Gastroesophageal sphincter (tissue), 4 donors: ENCODE measurements around the gene CYSTM1. TPM values are rescaled to one million over a fixed set of nuclear protein-coding genes. Genes with fewer than 3 reads are reported as not detected.

Experiments
- ATAC-seq: fragments of 150-250 bp; one replicate; pipeline ENCODE4 v1.9.1; 2016; ENCODE audit warnings: mild to moderate bottlenecking, moderate library complexity
- H3K27ac ChIP-seq, 4 donors: fragments of 200-600 bp; sonication (generic) in 3 of 4; 1 replicate in 3 of 4; 2 replicates in 1 of 4; pipeline ENCODE4 v1.5.1; 2016 to 2019
- H3K27me3 ChIP-seq: fragments of 200-600 bp; sonication (generic); one replicate; pipeline ENCODE4 v1.5.1; 2019
- H3K36me3 ChIP-seq, 2 donors: fragments of 200-600 bp; sonication (generic); one replicate each; pipeline ENCODE4 v1.5.1; 2019; ENCODE audit warnings: control low read depth in 1 of 2
- H3K4me1 ChIP-seq, 3 donors: fragments of 200-600 bp; sonication (generic); 1 replicate in 2 of 3; 2 replicates in 1 of 3; pipeline ENCODE4 v1.5.1; 2016 to 2019; ENCODE audit warnings: control low read depth in 2 of 3
- H3K4me3 ChIP-seq, 2 donors: fragments of 200-600 bp; sonication (generic); one replicate each; pipeline ENCODE4 v1.5.1; 2019; ENCODE audit warnings: mild to moderate bottlenecking in 1 of 2, moderate library complexity in 1 of 2
- H3K9me3 ChIP-seq, 3 donors: fragments of 200-600 bp; sonication (generic); one replicate each; pipeline ENCODE4 v1.5.1; 2017 to 2019; ENCODE audit warnings: control low read depth in 2 of 3
- CTCF ChIP-seq, 4 experiments: fragments of 200-600 bp in 2 of 4; fragments of 450-650 bp in 2 of 4; sonication (generic) in 1 of 4; IDR thresholded peaks; one replicate each; pipeline ENCODE4 v1.5.1; 2017 to 2019; ENCODE audit warnings: antibody characterized with exemption in 4 of 4, mild to moderate bottlenecking in 2 of 4, moderate library complexity in 2 of 4
- EP300 ChIP-seq: sonication (generic); formaldehyde crosslinking; IDR thresholded peaks from one replicate; pipeline ENCODE4 v1.6.1; 2017; ENCODE audit warnings: antibody characterized with exemption, mild to moderate bottlenecking
- POLR2A ChIP-seq, 2 donors: fragments of 450-650 bp; IDR thresholded peaks; one replicate each; pipeline ENCODE4 v1.6.1; 2017; ENCODE audit warnings: antibody characterized with exemption in 2 of 2, mild to moderate bottlenecking in 2 of 2, moderate library complexity in 1 of 2
- POLR2AphosphoS5 ChIP-seq: sonication (generic); formaldehyde crosslinking; IDR thresholded peaks from one replicate; pipeline ENCODE4 v1.6.1; 2017; ENCODE audit warnings: antibody characterized with exemption
- WGBS, 2 donors: methylation state at CpG; one replicate each; pipeline ENCODE4 v1.1.5; 2018; ENCODE audit warnings: low coverage in 1 of 2; 5-methylcytosine and 5-hydroxymethylcytosine counted together
- total RNA-seq, 4 donors: library from RNA; depleted of rRNA; stranded (reverse); fragments of >200 nt; gene quantifications; one replicate each; pipeline ENCODE4 v1.1.0, GENCODE V29; 2016

Gene CYSTM1
- total RNA-seq, 4 donors from 2014 or later: 41.6 to 102 (median 62.3) TPM

GRCh38 chr5:140245341-140245740 lies 70.4 kb downstream of the CYSTM1 start:
- Histone ChIP-seq H3K27ac (peak overlapping the region in 3 of 4 donors; percentile 58 to 78 (median 73)), H3K4me3 (no peak overlapping the region), H3K36me3 (peaks cover 0 to 35% of the 10 kb centered on the region in 2 donors), H3K27me3 (no peaks in the 10 kb centered on the region), H3K4me1 (peaks cover 4 to 80% (median 43%) of the 10 kb centered on the region in 3 donors), H3K9me3 (no peaks in the 10 kb centered on the region)
- TF ChIP-seq CTCF (IDR thresholded peaks at IDR 0.05) (no peak), POLR2A (IDR thresholded peaks at IDR 0.05) (no peak), POLR2AphosphoS5 (no peak), EP300 (no peak)
- WGBS, 2 donors: 48 to 59% methylated on average over 3 to 5 of the region's 5 CpGs
- no peak for ATAC-seq

DNA sequence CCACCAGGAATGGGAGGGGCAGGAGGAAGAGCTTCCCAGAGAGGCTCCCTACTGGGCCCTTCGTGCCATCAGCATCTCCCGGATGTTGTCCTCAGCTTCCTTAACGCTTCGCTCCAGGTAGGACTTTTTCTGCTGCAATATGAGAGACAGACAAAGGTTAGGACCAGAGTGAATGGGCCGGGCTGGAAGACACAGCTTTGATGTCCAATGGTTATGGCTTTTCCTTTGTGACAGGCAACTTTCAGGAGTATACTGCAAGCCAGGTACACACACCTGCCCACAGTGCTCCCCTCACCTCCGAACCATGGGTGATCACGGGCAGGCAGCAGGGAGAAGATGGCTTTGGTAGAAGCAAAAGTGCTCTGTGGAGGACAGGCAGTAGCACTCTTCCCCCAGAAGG lies 70.9 kb downstream of the CYSTM1 start:
- WGBS, 2 donors: 60 to 80% methylated on average over 1 of the region's 7 CpGs
- H3K4me1 ChIP-seq: peaks cover 4 to 74% (median 37%) of the 10 kb centered on the region in 3 donors
- no peaks in the 10 kb centered on the region for H3K27me3 ChIP-seq
- no peak for ATAC-seq
- H3K27ac ChIP-seq: peak overlapping the region in 3 of 4 donors; percentile 58 to 78 (median 73)
- no peaks in the 10 kb centered on the region for H3K9me3 ChIP-seq
- TF ChIP-seq CTCF (IDR thresholded peaks at IDR 0.05): no peak
- TF ChIP-seq EP300: no peak
- TF ChIP-seq POLR2AphosphoS5: no peak
- no peak for TF ChIP-seq POLR2A (IDR thresholded peaks at IDR 0.05)
- H3K36me3 ChIP-seq: peaks cover 0 to 41% of the 10 kb centered on the region in 2 donors
- H3K4me3 ChIP-seq: no peak overlapping the region

DNA sequence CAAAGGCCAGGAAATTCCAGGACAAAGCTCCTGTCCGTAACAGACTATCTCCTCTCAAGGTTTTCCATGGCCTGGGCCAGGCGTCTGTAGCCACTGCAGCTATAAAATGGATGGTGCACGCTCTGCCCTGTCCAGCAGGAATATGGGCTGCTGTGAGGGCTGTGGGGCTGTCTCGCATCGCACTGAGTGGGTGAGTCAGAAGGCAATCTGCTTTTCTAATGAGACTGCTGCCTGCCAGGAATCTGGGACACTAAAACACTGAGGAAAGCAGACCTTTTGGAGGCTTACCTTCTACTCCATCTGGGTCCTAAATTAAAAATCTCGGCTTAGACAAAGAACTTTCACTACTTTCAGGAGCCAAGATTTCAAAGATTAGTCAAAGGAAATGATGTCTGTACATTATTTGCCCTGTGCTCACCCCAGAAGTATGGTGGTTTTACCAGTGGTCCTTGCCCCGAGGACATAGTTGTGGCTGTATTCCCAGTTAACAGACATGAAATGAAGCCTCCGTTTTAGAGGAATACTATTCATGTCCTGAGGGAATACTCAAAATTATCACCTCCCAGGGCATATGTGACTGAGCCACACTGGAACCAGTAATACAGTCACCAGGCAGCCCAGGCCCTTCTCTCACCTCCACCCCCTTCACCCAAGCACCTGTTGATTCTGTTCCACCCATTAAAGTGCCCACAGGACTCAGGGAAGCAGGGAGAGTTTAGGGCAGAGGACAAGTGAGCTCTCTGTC lies 71.6 kb downstream of the CYSTM1 start:
- Histone ChIP-seq H3K36me3 (peaks cover 0 to 44% of the 10 kb centered on the region in 2 donors), H3K4me1 (peaks cover 3 to 73% (median 30%) of the 10 kb centered on the region in 3 donors), H3K27me3 (no peaks in the 10 kb centered on the region), H3K4me3 (no peak overlapping the region), H3K27ac (peak overlapping the region in 3 of 4 donors; percentile 58 to 78 (median 73)), H3K9me3 (no peaks in the 10 kb centered on the region)
- WGBS, 2 donors: 20 to 21% methylated on average over 2 to 8 of the region's 8 CpGs
- peak; percentile 44 for TF ChIP-seq POLR2AphosphoS5
- no peak for TF ChIP-seq POLR2A (IDR thresholded peaks at IDR 0.05)
- TF ChIP-seq CTCF (IDR thresholded peaks at IDR 0.05): peak in 2 of 4 experiments; percentile 9 to 39
- TF ChIP-seq EP300: no peak
- ATAC-seq: peak; percentile 62

DNA sequence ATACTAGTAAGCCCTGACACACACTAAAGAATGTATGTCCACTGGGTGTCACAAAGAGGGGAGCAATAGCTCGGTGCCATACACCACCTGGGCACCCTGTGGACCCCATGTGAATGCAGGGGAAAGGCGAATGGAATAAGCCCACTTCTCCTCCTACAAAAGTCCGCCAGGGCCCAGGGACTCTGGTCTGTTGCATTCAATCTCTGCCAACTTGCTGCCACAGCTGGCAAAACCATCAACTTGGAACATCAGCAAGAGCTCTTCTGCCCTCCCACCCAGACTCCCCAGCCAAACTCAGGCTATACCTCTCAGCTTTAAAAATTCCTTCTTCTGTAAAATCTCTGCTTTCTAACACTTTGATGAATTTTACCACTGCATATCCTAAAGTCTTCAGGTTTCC lies 73.4 kb downstream of the CYSTM1 start:
- 80 to 100% methylated on average over 1 to 2 of the region's 3 CpGs for WGBS, 2 donors
- no peak for ATAC-seq
- no peak for TF ChIP-seq EP300
- TF ChIP-seq POLR2A (IDR thresholded peaks at IDR 0.05): no peak
- no peak for TF ChIP-seq POLR2AphosphoS5
- no peak for TF ChIP-seq CTCF (IDR thresholded peaks at IDR 0.05)

DNA sequence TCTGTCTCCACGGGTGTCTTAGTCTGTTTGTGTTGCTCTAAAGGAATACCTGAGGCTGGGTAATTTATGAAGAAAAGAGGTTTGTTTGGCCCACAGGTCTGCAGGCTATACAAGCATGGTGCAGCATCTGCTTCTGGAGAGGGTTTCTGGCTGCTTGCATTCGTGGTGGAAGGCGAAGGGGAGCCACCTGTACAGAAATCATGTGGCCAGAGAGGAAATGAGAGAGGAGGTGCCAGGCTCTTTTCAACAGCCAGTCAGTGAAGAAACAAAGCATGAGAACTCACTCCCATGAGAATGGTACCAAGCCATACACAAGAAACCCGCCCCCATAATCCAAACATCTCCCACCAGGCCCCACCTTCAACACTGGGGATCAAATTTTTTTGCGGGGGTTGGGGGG lies 74.5 kb downstream of the CYSTM1 start:
- Histone ChIP-seq H3K27me3 (no peaks in the 10 kb centered on the region), H3K27ac (no peak overlapping the region), H3K4me1 (peaks cover 0 to 67% (median 29%) of the 10 kb centered on the region in 3 donors), H3K9me3 (no peaks in the 10 kb centered on the region), H3K36me3 (peaks cover 0 to 36% of the 10 kb centered on the region in 2 donors), H3K4me3 (no peak overlapping the region)
- TF ChIP-seq POLR2A (IDR thresholded peaks at IDR 0.05) (no peak), CTCF (IDR thresholded peaks at IDR 0.05) (no peak), EP300 (no peak), POLR2AphosphoS5 (no peak)
- no peak for ATAC-seq
- WGBS, 2 donors: 76 to 90% methylated on average over 2 to 3 of the region's 5 CpGs

More for the DNA sequence above, 73.4 kb downstream of the CYSTM1 start:
- Histone ChIP-seq H3K9me3 (no peaks in the 10 kb centered on the region), H3K27me3 (no peaks in the 10 kb centered on the region), H3K36me3 (peaks cover 0 to 42% of the 10 kb centered on the region in 2 donors), H3K27ac (no peak overlapping the region), H3K4me1 (peaks cover 0 to 65% (median 23%) of the 10 kb centered on the region in 3 donors), H3K4me3 (no peak overlapping the region)
